Tibial nerve (tissue), 4 donors: ENCODE data around the gene PHYH. TPM values are rescaled to one million over a fixed set of nuclear protein-coding genes. Genes with fewer than 3 reads are reported as not detected.

ENCODE experiments used
- DNase-seq, 2 donors: peaks; one replicate each; pipeline ENCODE4 v3.0.0-alpha.2; 2019; ENCODE audit warnings: low spot score in 2 of 2
- H3K27ac ChIP-seq, 4 donors: fragments of 200-600 bp; sonication (generic) in 3 of 4; one replicate each; pipeline ENCODE4 v1.5.1; 2017 to 2019; ENCODE audit warnings: mild to moderate bottlenecking in 1 of 4
- H3K27me3 ChIP-seq, 2 donors: fragments of 200-600 bp; sonication (generic) in 1 of 2; one replicate each; pipeline versions ENCODE4 v1.5.1 to v1.6.0; 2017 to 2019
- H3K36me3 ChIP-seq, 3 donors: fragments of 200-600 bp; sonication (generic); one replicate each; pipeline ENCODE4 v1.5.1; 2018 to 2019
- H3K4me1 ChIP-seq, 4 donors: fragments of 200-600 bp; sonication (generic) in 3 of 4; one replicate each; pipeline ENCODE4 v1.5.1; 2017 to 2019
- H3K4me3 ChIP-seq, 4 donors: fragments of 200-600 bp; sonication (generic) in 3 of 4; one replicate each; pipeline ENCODE4 v1.5.1; 2017 to 2019; ENCODE audit warnings: mild to moderate bottlenecking in 1 of 4, moderate library complexity in 1 of 4
- H3K9me3 ChIP-seq, 4 donors: fragments of 200-600 bp; sonication (generic) in 3 of 4; one replicate each; pipeline ENCODE4 v1.5.1; 2017 to 2019
- CTCF ChIP-seq, 5 experiments: fragments of 200-600 bp in 3 of 5; fragments of 450-650 bp in 2 of 5; sonication (generic) in 3 of 5; IDR thresholded peaks; one replicate each; pipeline ENCODE4 v1.5.1; 2016 to 2019; ENCODE audit warnings: antibody characterized with exemption in 5 of 5, mild to moderate bottlenecking in 3 of 5, moderate library complexity in 2 of 5
- EP300 ChIP-seq, 2 donors: sonication (generic); formaldehyde crosslinking; IDR thresholded peaks; one replicate each; pipeline ENCODE4 v1.6.1; 2017; ENCODE audit warnings: antibody characterized with exemption in 2 of 2, mild to moderate bottlenecking in 1 of 2
- POLR2A ChIP-seq, 2 donors: fragments of 450-650 bp; IDR thresholded peaks; one replicate each; pipeline ENCODE4 v1.6.1; 2017; ENCODE audit warnings: antibody characterized with exemption in 2 of 2, mild to moderate bottlenecking in 2 of 2, moderate library complexity in 2 of 2
- WGBS, 2 donors: methylation state at CpG; one replicate each; pipeline ENCODE4 v1.1.5; 2018; 5-methylcytosine and 5-hydroxymethylcytosine counted together
- total RNA-seq, 4 donors: library from RNA; depleted of rRNA; stranded (reverse); fragments of >200 nt; gene quantifications; one replicate each; pipeline ENCODE4 v1.1.0, GENCODE V29; 2016

The PHYH gene
- total RNA-seq, 4 donors from 2014 or later = 14.1 to 40.9 (median 32.5) TPM

GRCh38 chr10:13311177-13311575, 11.3 kb upstream of the PHYH start:
- 77 to 82% methylated on average over 5 of the region's 5 CpGs for WGBS, 2 donors

GRCh38 chr10:13310518-13311176, 10.8 kb upstream of the PHYH start:
- H3K27me3 ChIP-seq = no peaks in the 10 kb centered on the region
- no peak for TF ChIP-seq EP300 (IDR thresholded peaks at IDR 0.05)
- TF ChIP-seq POLR2A (IDR thresholded peaks at IDR 0.05) = no peak
- TF ChIP-seq CTCF (IDR thresholded peaks at IDR 0.05) = no peak
- no peaks in the 10 kb centered on the region for H3K4me1 ChIP-seq
- no peak for DNase-seq
- H3K36me3 ChIP-seq = no peaks in the 10 kb centered on the region
- 88 to 91% methylated on average over 7 of the region's 7 CpGs for WGBS, 2 donors
- H3K4me3 ChIP-seq = no peak overlapping the region
- H3K27ac ChIP-seq = no peak overlapping the region
- H3K9me3 ChIP-seq = no peaks in the 10 kb centered on the region

More at GRCh38 chr10:13311177-13311575, 11.3 kb upstream of the PHYH start:
- no peaks in the 10 kb centered on the region for H3K9me3 ChIP-seq
- H3K36me3 ChIP-seq = no peaks in the 10 kb centered on the region
- no peak for DNase-seq
- no peaks in the 10 kb centered on the region for H3K4me1 ChIP-seq
- H3K27me3 ChIP-seq = no peaks in the 10 kb centered on the region
- TF ChIP-seq POLR2A (IDR thresholded peaks at IDR 0.05) (no peak), CTCF (IDR thresholded peaks at IDR 0.05) (no peak), EP300 (IDR thresholded peaks at IDR 0.05) (no peak)
- no peak overlapping the region for H3K27ac ChIP-seq
- no peak overlapping the region for H3K4me3 ChIP-seq

GRCh38 chr10:13309792-13310191, 9.9 kb upstream of the PHYH start:
- Histone ChIP-seq H3K4me3 (no peak overlapping the region), H3K36me3 (no peaks in the 10 kb centered on the region), H3K27me3 (no peaks in the 10 kb centered on the region), H3K4me1 (no peaks in the 10 kb centered on the region), H3K9me3 (no peaks in the 10 kb centered on the region), H3K27ac (no peak overlapping the region)
- TF ChIP-seq CTCF (IDR thresholded peaks at IDR 0.05) (no peak), EP300 (IDR thresholded peaks at IDR 0.05) (no peak), POLR2A (IDR thresholded peaks at IDR 0.05) (no peak)
- 83 to 91% methylated on average over 2 of the region's 2 CpGs for WGBS, 2 donors
- DNase-seq = no peak

GRCh38 chr10:13308096-13308495, 8.2 kb upstream of the PHYH start:
- TF ChIP-seq EP300 (IDR thresholded peaks at IDR 0.05) (no peak), CTCF (IDR thresholded peaks at IDR 0.05) (no peak), POLR2A (IDR thresholded peaks at IDR 0.05) (no peak)
- WGBS, 2 donors = 69 to 70% methylated on average over 6 of the region's 6 CpGs
- no peak overlapping the region for H3K4me3 ChIP-seq

GRCh38 chr10:13306103-13306502, 6.2 kb upstream of the PHYH start:
- WGBS, 2 donors = 79 to 87% methylated on average over 6 of the region's 6 CpGs
- H3K9me3 ChIP-seq = no peaks in the 10 kb centered on the region
- TF ChIP-seq EP300 (IDR thresholded peaks at IDR 0.05) (no peak), POLR2A (IDR thresholded peaks at IDR 0.05) (no peak), CTCF (IDR thresholded peaks at IDR 0.05) (no peak)
- peaks cover 0 to 8% (median 2%) of the 10 kb centered on the region in 4 donors for H3K4me1 ChIP-seq
- H3K27me3 ChIP-seq = no peaks in the 10 kb centered on the region
- DNase-seq = no peak
- no peaks in the 10 kb centered on the region for H3K36me3 ChIP-seq
- H3K27ac ChIP-seq = no peak overlapping the region
- H3K4me3 ChIP-seq = no peak overlapping the region

More at GRCh38 chr10:13308096-13308495, 8.2 kb upstream of the PHYH start:
- Histone ChIP-seq H3K36me3 (no peaks in the 10 kb centered on the region), H3K27ac (no peak overlapping the region), H3K9me3 (no peaks in the 10 kb centered on the region), H3K4me1 (no peaks in the 10 kb centered on the region), H3K27me3 (no peaks in the 10 kb centered on the region)
- no peak for DNase-seq
